Sigmoid colon (tissue), 7 donors: ENCODE results near the gene MTF2. TPM values are rescaled to one million over a fixed set of nuclear protein-coding genes. Genes with fewer than 3 reads are reported as not detected.
A peak's percentile ranks its signal among the peaks of the same experiment; 100 is the strongest.

Experiments
- DNase-seq: peaks from one replicate; pipeline ENCODE4 v3.0.0-alpha.2; 2019
- H3K27ac ChIP-seq, 4 donors: fragments of 200-600 bp; sonication (generic); one replicate each; pipeline ENCODE4 v1.5.1; 2016 to 2019; ENCODE audit warnings: mild to moderate bottlenecking in 1 of 4
- H3K27me3 ChIP-seq, 3 donors: fragments of 200-600 bp; sonication (generic); one replicate each; pipeline ENCODE4 v1.5.1; 2019; ENCODE audit warnings: mild to moderate bottlenecking in 1 of 3
- H3K36me3 ChIP-seq, 4 donors: fragments of 200-600 bp; sonication (generic); one replicate each; pipeline ENCODE4 v1.5.1; 2016 to 2019
- H3K4me1 ChIP-seq, 4 donors: fragments of 200-600 bp; sonication (generic); one replicate each; pipeline ENCODE4 v1.5.1; 2017 to 2019
- H3K4me3 ChIP-seq, 4 donors: fragments of 200-600 bp; sonication (generic); one replicate each; pipeline ENCODE4 v1.5.1; 2017 to 2019; ENCODE audit warnings: mild to moderate bottlenecking in 2 of 4, moderate library complexity in 1 of 4
- H3K9me3 ChIP-seq, 4 donors: fragments of 200-600 bp in 3 of 4; sonication (generic) in 3 of 4; one replicate each; pipeline versions ENCODE4 v1.5.1 to v1.6.1; 2013 to 2019
- CTCF ChIP-seq, 4 experiments: fragments of 450-650 bp in 3 of 4; fragments of 200-600 bp in 1 of 4; IDR thresholded peaks; one replicate each; pipeline ENCODE4 v1.5.1; 2016 to 2019; ENCODE audit warnings: antibody characterized with exemption in 4 of 4, mild to moderate bottlenecking in 3 of 4, moderate library complexity in 2 of 4
- EP300 ChIP-seq, 4 donors: sonication (generic); formaldehyde crosslinking; IDR thresholded peaks; one replicate each; pipeline ENCODE4 v1.6.1; 2017; ENCODE audit warnings: antibody characterized with exemption in 4 of 4
- POLR2A ChIP-seq, 2 donors: fragments of 450-650 bp; IDR thresholded peaks; one replicate each; pipeline ENCODE4 v1.6.1; 2016; ENCODE audit warnings: antibody characterized with exemption in 2 of 2, mild to moderate bottlenecking in 2 of 2, moderate library complexity in 2 of 2
- POLR2AphosphoS5 ChIP-seq, 4 donors: sonication (generic); formaldehyde crosslinking; IDR thresholded peaks; one replicate each; pipeline ENCODE4 v1.6.1; 2017; ENCODE audit warnings: antibody characterized with exemption in 4 of 4
- WGBS, 2 donors: extraction: QIAGEN DNeasy Blood & Tissue Kit; methylation state at CpG; one replicate each; pipeline ENCODE4 v1.1.7; 2013; 5-methylcytosine and 5-hydroxymethylcytosine counted together
- intact Hi-C: fragments of 100-400 bp; cut with DNase I; formaldehyde crosslinking; loops from one replicate; pipeline ENCODE4 v1.15.1; 2023
- polyA plus RNA-seq, 3 donors: library from polyadenylated mRNA; stranded (reverse); fragments of 200-250 nt; gene quantifications; one replicate each; pipeline ENCODE4 v1.2.3, GENCODE V29; 2013
- total RNA-seq, 4 donors: library from RNA; depleted of rRNA; stranded (reverse); fragments of >200 nt; gene quantifications; one replicate each; pipeline ENCODE4 v1.1.0, GENCODE V29; 2016
- donor health status: healthy with polysubstance abuse.
- donor health status: Bipolar disorder and iron deficiency.
- donor health status: healthy.

MTF2 gene
- total and polyA plus RNA-seq, 7 donors: 7.2 to 17.8 (median 12.3) TPM

GRCh38 chr1:93061895-93062792 is 16.9 kb upstream of the MTF2 start:
- intact Hi-C loops: no loop called here
- no peak overlapping the region for H3K4me3 ChIP-seq
- no peak for DNase-seq
- H3K36me3 ChIP-seq: no peaks in the 10 kb centered on the region
- TF ChIP-seq POLR2AphosphoS5 (IDR thresholded peaks at IDR 0.05) (no peak), EP300 (IDR thresholded peaks at IDR 0.05) (no peak), CTCF (IDR thresholded peaks at IDR 0.05) (peak in 1 of 4 experiments; percentile 43)
- no peaks in the 10 kb centered on the region for H3K27me3 ChIP-seq
- 48 to 60% methylated on average over 3 of the region's 3 CpGs for WGBS, 2 donors
- H3K9me3 ChIP-seq: no peaks in the 10 kb centered on the region
- no peaks in the 10 kb centered on the region for H3K4me1 ChIP-seq
- no peak overlapping the region for H3K27ac ChIP-seq

DNA sequence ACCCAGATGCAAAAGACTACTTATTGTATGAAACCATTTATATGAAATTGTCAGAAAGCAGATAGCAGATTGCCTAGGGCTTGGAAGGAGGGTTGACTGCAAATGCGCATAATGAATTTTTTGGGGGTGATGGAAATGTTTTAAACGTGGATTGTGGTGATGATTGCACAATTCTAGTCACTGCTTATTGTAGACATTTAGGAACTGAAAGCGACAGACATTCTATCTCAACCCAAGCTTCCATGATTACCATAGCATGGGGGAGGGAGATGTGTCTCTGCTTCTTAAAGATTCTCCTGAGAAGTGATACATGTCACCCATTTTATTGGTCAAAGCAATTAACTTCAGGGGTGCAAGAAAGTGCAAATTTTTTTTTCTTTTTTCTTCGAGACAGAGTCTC is 2.8 kb upstream of the MTF2 start:
- Histone ChIP-seq H3K27me3 (no peaks in the 10 kb centered on the region), H3K4me1 (peaks cover 0 to 20% (median 17%) of the 10 kb centered on the region in 4 donors), H3K4me3 (no peak overlapping the region), H3K9me3 (no peaks in the 10 kb centered on the region), H3K36me3 (no peaks in the 10 kb centered on the region), H3K27ac (no peak overlapping the region)
- intact Hi-C loops: no loop called here
- no peak for DNase-seq
- TF ChIP-seq EP300 (IDR thresholded peaks at IDR 0.05) (no peak), POLR2AphosphoS5 (IDR thresholded peaks at IDR 0.05) (no peak), CTCF (IDR thresholded peaks at IDR 0.05) (no peak), POLR2A (IDR thresholded peaks at IDR 0.05) (no peak)
- WGBS, 2 donors: 72 to 84% methylated on average over 4 of the region's 4 CpGs

GRCh38 chr1:93078203-93078602 is 880 bp upstream of the MTF2 start:
- H3K4me3 ChIP-seq: peak overlapping the region; percentile 70 to 93 (median 78)
- no peaks in the 10 kb centered on the region for H3K27me3 ChIP-seq
- H3K27ac ChIP-seq: peak overlapping the region; percentile 82 to 88 (median 84)
- no peaks in the 10 kb centered on the region for H3K9me3 ChIP-seq
- H3K36me3 ChIP-seq: no peaks in the 10 kb centered on the region
- DNase-seq: no peak
- peaks cover 0 to 32% (median 26%) of the 10 kb centered on the region in 4 donors for H3K4me1 ChIP-seq
- TF ChIP-seq EP300 (IDR thresholded peaks at IDR 0.05) (no peak), CTCF (IDR thresholded peaks at IDR 0.05) (no peak), POLR2AphosphoS5 (IDR thresholded peaks at IDR 0.05) (no peak), POLR2A (IDR thresholded peaks at IDR 0.05) (no peak)
- intact Hi-C loops: no loop called here
- 15 to 34% methylated on average over 3 of the region's 3 CpGs for WGBS, 2 donors

DNA sequence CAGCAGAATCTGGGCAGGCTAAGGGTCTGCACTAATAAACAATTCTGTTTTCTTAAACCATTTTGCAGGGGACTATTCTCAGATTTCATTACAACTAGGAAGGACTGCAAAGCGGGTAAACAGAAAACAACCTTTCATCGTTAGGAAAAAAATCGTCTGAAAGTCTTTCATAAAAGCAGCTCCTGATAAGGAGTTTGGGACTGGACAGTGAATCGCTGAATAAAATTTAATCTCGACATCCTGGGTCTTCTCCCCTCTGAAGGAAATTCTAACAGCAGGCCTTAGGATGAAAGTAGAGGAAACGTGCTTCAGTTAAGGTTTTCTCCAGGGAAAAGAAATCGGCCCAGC is 471 bp upstream of the MTF2 start:
- peak overlapping the region; percentile 82 to 88 (median 84) for H3K27ac ChIP-seq
- H3K27me3 ChIP-seq: no peaks in the 10 kb centered on the region
- WGBS, 2 donors: 1 to 4% methylated on average over 7 of the region's 7 CpGs
- intact Hi-C loops: no loop called here
- peak overlapping the region; percentile 70 to 93 (median 78) for H3K4me3 ChIP-seq
- DNase-seq: no peak
- no peaks in the 10 kb centered on the region for H3K36me3 ChIP-seq
- H3K4me1 ChIP-seq: peaks cover 0 to 32% (median 26%) of the 10 kb centered on the region in 4 donors
- H3K9me3 ChIP-seq: no peaks in the 10 kb centered on the region
- no peak for TF ChIP-seq CTCF (IDR thresholded peaks at IDR 0.05)
- TF ChIP-seq EP300 (IDR thresholded peaks at IDR 0.05): no peak
- TF ChIP-seq POLR2AphosphoS5 (IDR thresholded peaks at IDR 0.05): no peak
- TF ChIP-seq POLR2A (IDR thresholded peaks at IDR 0.05): no peak
